8988T (cell line): ENCODE measurements around the gene GUF1.

Experiments used
- DNase-seq: peaks from one replicate; pipeline ENCODE4 v3.0.0; 2011

The GUF1 gene

GRCh38 chr4:44678094-44679041, at the start of gene GUF1:
Gene GUF1 (plus strand): TSS chr4:44678420. CDS start chr4:44678623, 203 bp downstream.
- peak; percentile 66 for DNase-seq

- no peak for DNase-seq
Observed at GRCh38 chr4:44629280-44629866, 48.8 kb upstream of the GUF1 start.

GRCh38 chr4:44632089-44632488, 46.1 kb upstream of the GUF1 start:
- no peak for DNase-seq

GRCh38 chr4:44632733-44633132, 45.5 kb upstream of the GUF1 start:
- DNase-seq, result no peak

- DNase-seq, result no peak
Observed at GRCh38 chr4:44638091-44638490, 40.1 kb upstream of the GUF1 start.

- no peak for DNase-seq
Observed at GRCh38 chr4:44646151-44646550, 32.1 kb upstream of the GUF1 start.

- no peak for DNase-seq
Observed at GRCh38 chr4:44651425-44651824, 26.8 kb upstream of the GUF1 start, which contains the start of gene YIPF7. Gene YIPF7 (minus strand): TSS chr4:44651625. CDS start chr4:44650100, 1,525 bp downstream.

- DNase-seq, result no peak
Observed at GRCh38 chr4:44652002-44652401, 26.2 kb upstream of the GUF1 start.

GRCh38 chr4:44660396-44660795, 17.8 kb upstream of the GUF1 start:
- DNase-seq, result no peak

DNA sequence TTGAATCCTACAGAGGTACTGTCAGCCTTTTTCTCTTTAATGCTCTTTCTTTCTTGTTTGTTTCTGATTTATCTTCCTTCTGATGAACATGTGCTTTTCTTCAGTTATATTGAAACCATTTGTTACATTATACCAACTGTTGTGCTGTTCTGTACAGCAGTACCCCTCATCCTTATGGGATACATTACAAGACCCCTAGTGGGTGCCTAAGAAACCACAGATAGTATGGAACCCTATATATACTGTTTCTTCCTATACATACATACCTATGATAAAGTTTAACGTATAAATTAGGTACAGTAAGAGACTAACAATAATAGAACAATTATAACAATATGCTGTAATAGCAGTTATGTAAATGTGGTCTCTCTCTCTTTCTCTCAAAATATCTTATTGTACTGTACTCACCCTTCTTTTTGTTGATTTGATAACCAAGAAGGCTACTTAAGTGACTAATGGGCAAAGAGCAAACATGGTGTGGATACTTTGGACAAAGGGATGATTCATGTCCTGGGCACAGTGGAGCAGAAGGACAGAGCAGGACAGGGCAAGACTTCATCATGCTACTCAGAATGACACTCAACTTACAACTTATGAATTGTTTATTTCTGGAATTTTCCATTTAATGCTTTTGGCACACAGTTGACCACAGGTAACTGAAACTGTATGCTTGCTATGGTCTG, 16.1 kb upstream of the GUF1 start:
- DNase-seq, result no peak

- DNase-seq, result no peak
Observed at GRCh38 chr4:44662623-44663005, 15.6 kb upstream of the GUF1 start.

- no peak for DNase-seq
Observed at GRCh38 chr4:44663539-44664263, 14.5 kb upstream of the GUF1 start.

DNA sequence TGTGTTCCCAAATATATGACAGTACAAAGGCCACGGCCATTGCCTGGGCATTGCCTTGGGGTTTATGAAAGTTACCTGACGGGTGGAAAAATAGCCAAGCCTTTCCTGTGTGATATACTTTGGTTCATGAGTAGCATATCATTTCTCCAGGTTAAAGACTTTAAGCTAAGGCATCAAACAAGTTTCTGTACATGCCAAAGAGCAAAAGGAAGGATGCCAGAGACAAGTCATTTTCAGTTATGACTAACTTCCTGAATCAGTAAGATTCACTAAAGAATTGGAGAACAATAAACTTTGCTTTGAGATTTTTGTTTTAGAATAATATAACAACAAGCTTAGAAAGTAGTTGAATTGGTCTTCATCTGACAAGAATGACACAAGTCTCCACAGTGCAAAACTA, 9.7 kb upstream of the GUF1 start:
- DNase-seq, result no peak

DNA sequence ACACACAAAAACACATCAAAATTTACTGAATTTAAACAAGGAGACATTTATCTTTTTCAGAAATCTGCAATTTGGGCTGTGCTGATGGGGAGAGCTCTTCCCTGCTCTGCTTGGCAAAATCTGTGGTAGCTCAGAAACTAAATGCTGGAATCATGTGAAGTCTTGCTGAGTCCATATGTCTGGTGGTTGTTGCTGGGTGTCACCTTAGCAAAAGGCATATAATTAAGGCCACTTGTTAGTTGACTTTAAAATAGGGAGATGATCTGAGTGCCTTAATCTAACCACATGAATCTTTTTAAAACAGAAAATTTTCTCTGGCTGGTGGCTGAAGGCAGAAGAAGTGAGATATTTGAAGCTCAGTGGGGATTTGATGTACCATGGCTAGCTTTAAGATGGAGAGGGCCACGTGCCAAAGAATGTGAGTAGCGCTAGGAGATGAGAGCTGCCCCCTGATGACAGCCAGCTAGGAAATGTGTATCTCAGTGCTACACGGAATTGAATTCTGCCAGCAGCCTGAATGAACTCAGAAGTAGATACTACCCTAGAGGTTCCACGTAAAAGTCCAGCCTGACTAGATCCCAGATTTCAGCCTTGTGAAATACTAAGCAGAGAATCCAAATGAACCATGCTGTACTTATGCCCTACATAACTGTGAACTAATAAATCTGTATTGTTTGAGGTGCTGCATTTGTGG, 7.6 kb upstream of the GUF1 start:
- DNase-seq, result no peak

DNA sequence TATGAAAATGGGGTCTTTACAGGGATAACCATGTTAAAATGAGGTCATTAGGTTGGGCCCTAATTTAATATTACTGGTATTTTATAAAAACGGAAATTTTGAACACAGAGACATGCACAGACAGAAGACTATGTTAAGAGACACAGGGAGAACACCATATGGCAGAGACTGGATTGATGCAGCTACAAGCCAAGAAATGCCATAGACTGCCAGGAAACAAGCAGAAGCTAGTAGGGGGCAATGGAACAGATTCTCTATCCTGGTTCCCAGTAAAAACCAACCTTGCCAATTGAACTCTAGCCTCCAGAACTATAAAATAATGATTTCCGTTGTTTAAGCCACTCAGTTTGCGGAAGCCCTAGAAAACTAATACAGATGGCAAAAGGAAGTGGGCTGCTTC, 6.6 kb upstream of the GUF1 start:
- no peak for DNase-seq

DNA sequence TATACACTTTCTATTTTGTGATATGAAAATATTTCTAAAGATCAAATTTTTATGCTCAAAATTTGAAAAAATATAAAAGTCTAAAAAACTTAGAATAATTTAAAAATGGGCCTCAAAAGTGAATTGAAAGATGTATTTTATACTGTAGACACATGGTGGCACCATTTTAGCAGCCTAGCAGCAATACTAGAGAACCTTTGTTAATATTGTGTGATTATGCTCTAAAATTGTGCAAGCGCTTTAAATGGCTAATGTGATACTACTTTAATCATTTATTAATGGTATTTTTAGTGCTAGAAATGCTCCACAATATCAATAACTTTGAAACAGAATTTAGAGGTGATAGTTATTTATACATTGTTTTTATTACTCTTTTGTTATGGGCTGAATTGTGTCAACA, 3.7 kb upstream of the GUF1 start:
- no peak for DNase-seq

DNA sequence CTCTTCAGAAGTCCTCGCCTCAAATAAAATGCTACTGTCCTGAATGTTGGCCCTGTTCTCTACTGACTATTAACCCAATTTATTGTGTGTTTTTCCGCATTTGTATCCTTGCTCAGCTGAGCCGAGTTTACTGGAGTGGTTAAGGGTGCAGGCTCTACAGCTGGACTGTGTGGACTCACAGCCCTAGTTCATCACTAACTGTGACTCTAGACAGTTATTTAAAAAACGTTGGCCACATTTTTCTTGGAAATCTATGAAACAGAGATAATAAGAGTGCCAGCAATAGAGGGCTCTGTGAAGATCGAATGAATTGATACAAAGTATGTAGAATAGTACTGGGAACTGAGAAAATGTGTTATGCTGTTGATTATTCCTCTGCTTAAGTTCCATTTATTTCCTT, 2.9 kb upstream of the GUF1 start:
- DNase-seq, result no peak

- DNase-seq, result no peak
Observed at GRCh38 chr4:44679060-44679459, 840 bp downstream of the GUF1 start.

DNA sequence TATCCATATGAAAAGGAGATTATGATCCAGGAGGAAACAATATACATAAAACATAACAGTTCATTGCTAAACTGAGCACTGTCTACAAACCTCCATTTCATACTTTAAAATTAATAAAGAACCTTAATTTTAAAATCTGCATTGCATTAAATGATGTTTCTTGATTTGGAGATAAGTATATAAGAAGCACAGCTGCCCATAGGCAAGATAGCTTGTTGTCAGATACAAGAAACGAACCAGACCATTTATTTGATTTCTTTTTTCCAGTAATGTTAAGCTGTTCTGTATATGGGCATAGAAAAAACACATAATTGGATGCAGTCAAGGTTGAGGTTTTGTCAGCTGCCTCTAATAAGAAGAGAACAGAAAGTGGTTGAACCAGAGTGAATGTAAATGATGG, 6.4 kb downstream of the GUF1 start:
- DNase-seq, result no peak

- DNase-seq, result no peak
Observed at GRCh38 chr4:44700427-44700826, 22.2 kb downstream of the GUF1 start.

GRCh38 chr4:44701037-44701436, 22.8 kb downstream of the GUF1 start:
- DNase-seq, result no peak

GRCh38 chr4:44704673-44705072, 26.5 kb downstream of the GUF1 start:
- no peak for DNase-seq
